Mesenteric fat pad (tissue), 1 donor: Measurements from ENCODE around the gene EXOSC7. TPM values are rescaled to one million over a fixed set of nuclear protein-coding genes. Genes with fewer than 3 reads are reported as not detected.
"Not testable (repeated sequence)": the region's sequence is repeated elsewhere in the genome, so short reads cannot be mapped to it uniquely, and the experiment has no call there.

Experiments
- DNase-seq: peaks from one replicate; pipeline ENCODE4 v3.0.0-alpha.2; 2020; ENCODE audit warnings: low spot score
- total RNA-seq: library from RNA; stranded (reverse); fragmentation: NEBNext Ultra II Directional; extraction: Animal tissue kit (Norgen Biotek cat#: 25700); gene quantifications from one replicate; pipeline ENCODE4 v1.2.1, GENCODE V29; 2021
- donor health status: DM: yes; HTN: yes; CAD: no.

The EXOSC7 gene
- total RNA-seq, 1 donor from 2014 or later, result 35.4 TPM

DNA sequence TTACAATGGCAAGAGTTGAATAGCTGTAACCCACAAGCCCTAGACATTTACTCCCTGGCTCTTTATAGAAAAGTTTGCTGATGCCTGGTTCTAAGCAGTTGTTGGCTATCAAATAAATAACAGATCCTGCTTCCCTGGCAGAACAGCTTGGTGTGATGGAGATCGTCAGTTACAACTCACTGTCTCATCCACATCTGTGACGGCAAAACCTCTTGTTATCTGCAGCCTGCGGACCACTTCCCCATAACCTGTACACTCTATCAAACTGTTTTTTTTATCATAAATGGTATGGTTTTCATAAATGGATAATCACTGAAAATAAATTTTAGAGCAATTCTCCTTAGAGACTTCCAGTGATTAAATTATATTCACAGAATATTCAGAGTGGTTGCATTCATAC, 14.2 kb upstream of the EXOSC7 start:
- no peak for DNase-seq

DNA sequence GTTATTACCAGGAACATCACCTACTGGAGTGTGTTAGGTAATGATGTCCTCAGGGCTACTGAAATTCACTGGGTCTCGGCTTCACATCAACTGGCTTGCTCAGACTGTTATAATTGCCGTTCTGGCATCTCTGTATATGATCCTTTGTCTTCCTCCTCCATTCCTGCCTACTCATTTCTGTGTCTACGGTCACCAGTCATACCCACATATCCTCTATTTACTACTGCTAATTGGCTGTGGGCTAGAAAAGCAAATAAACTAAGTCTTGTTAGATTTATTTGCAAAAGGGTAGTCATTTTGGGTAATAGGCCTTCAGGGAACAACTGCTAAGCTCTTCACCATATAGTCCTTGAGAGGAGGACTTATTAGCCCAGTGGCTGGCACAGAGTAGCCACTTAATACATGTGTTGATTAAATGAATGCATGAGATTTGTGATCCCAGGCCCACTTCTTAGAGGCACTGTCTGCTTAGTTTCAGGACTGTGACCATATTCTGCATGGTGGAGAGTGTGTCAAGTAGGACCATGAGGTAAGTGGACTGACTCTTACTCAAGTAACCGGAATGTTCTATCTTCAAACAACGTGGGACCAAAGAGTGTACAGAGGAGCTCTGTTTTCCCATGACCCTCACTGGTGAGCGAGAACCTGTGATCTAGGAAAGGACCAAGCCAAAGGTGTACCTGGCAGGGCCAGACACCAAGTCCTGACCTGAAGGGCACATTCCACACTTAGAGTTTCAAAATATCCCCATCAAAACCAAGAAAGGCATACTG, 13.2 kb upstream of the EXOSC7 start:
- no peak for DNase-seq

DNA sequence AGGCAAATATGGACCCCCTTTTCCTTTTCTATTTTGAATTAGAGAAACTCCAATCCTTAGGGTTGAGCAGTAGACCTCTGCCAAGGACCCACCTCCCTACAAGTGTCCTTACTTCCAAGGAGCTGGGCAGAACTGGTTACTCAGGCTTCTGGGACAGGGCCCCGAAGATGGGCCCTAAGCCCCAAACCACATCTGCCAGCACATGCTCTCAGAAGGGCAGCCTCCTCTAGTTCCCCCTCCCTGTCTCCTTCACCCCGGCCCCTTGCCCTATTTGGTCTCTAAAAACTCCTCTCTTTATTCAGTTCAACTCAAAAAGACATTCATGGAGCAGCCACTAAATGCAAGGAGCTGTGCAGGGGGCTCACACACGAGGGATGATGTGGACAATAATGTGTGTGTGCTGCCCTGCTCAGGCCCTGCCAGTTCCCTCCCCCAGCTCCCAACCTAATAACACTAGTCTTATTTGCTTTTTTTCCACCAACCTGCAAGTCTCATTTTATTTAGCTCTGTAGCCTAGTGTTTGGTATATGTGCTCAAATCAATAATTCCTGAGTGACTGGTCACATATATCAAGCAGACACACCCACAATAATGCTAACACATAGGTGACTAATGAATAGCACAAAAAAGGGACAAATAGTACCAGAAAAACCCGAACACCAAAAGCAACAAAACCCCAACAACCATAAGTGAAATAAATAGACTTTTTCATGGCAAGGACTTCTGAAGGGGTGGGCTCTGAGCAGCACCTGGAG, 12.3 kb upstream of the EXOSC7 start:
- DNase-seq, result no peak

DNA sequence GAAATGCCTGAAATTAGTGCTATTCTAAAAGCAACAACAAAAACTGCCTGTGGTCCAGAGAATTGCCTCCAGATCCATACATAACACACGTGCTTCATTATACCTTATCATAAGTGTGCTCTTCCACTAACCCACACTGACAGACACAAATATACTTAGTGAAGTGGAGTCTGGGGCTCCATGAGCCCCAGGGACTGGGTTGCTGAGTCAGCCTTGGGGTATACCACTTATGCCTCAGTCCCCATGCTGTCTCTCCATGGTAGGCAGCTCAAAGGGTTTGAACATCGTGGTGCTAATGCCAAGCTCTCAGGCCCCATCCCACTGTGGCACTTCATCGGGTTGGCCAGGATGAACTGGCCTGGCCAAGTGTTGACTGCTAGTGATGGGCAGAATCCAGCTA, 10.9 kb upstream of the EXOSC7 start:
- DNase-seq, result no peak

DNA sequence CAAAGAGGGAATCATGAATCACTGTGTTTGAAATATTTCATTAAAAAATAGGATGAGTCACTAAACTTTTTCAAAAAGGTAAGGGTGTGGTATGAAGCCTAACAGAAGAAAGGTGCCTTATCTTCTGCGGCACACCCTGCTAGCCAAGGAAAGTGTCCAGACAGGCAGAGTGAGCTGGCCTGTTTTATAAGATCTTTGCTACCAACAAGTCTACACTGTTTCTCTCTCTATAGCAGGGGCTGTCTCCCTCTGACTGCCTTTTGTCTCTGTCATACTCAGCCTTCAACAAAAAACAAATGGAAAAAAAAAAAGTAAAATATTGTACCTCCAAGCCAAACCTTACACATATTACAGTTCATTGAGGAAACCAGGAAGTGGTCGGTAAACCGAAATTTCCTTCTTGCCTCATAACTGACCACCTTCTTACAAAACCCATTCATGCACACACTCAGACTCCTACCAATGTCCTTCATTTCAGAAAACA, 9.2 kb upstream of the EXOSC7 start:
- DNase-seq, result no peak

DNA sequence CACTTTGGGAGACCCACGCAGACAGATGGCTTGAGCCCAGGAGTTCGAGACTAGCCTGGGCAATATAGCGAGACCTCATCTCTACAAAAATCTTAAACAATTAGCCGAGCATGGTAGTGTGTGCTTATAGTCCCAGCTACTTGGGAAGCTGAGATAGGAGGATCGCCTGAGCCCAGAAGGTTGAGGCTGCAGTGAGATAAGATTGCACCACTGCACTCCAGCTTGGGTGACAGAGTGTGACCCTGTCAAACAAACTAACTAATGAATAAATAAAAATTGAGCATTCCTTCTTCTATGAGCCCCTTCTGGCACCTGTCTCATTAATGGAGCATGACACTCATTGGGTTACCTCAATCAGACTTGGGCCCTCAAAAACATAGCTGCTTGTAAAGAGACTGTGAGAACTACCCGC, 7.6 kb upstream of the EXOSC7 start:
- no peak for DNase-seq

DNA sequence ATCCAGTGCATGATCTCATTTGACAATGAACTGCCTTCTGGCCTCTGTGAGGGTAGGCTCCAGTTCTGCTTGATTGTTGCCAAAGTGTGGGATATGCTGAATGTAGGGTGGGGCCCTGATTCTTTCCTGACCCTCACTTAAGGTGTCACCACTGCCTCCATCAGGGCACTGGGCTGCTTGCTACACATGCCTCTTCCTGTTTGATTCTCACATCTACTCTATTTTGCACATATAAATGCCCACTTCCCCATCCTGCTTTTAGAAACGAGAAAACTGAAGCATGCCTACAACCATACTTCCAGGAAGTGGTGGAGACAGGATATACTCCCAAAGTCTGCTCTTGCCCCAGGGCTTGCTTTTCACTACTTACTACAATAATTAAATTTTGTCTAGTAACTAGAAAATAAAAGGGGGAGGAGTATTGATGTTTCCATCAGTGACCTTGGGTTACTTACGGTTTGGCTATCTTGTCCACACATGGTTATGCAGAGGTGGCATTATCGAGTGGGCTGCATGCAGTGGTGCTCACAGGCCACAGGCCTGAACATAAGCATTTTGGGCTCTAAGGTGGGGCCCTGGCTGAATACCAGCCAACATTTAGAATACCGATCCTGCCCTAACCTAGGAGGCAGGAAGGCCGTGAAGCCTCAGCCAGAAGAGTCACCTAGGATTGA, 6.8 kb upstream of the EXOSC7 start:
- no peak for DNase-seq

DNA sequence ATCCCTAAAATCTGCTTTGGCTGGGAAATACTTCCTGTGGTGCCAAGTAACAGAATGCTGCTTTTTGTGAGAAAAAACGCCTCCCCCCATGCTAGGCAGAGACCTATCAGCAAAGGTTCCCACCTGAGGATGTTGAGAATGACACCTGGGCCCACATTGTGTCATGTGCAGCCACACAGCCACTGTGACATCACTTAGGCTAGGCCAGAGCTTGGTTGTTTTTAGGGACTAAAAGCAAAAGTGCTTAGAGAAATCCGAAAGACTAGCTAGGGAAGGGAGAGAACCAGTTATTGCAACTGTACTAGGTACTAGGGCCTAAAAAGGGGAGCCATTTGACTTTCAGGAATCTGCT, 6.2 kb upstream of the EXOSC7 start:
- DNase-seq, result no peak

DNA sequence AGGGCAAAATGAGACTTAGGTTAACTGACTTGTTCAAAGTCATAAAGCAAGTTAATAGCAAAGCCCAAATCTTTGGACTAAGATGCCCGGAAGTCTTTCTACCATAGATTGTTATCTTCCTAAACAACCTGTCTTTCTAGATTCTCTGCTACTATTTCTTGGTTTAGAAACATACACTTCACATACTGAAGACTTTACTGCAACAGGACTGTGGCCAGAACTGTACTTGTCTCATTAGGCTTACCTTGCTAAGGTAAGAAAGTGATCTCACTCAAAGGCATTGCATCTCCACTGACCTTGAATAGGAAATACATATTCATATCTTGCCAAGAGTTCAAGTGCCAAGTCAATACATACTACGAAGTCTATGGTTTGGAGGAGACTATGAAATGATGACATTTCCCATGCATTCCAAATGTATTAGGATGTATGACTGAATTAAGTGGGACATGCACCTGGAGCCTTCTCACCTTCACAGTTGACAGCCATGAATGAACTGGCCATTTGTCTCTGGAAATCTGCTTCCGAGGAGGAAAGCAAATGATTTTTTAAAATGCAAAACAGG, 5.0 kb upstream of the EXOSC7 start:
- no peak for DNase-seq

DNA sequence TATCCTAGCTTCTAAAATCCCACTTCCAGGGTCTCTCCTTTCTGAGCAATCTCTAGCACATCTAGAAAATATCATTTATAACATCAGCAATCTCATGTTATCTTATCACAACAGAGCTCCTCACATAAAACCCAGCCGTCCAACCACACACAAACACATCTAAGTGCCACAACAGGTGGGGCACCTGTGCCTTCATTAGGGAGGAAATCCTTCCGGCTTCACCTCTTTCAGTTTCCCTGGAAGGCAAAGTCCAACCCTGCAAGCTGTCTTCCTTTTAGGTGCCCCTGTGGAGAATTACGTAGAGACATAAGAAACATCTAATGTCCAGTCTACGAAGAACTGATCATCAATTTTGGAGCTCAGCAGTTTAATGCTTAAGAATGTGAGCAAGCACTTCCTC, 1.6 kb upstream of the EXOSC7 start:
- no peak for DNase-seq

DNA sequence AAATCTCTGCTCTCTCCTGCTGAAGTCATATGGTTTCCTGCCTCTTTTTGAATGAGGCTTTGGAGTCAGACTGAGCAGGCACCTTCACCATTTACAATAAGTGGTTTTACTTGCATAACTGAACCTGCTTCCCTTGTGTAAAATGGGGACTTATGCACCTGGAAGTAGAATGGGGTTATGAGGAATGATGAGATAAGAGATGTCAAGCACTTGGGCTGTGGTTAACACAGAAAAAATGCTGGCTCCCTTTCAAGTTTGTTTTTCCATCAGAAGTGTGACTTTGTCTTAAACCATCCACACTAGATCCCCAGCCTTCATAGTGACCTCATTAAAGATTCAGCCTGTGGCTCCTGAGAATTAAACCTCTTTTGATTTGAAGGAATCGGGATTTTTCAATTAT, 5.2 kb downstream of the EXOSC7 start:
- no peak for DNase-seq

DNA sequence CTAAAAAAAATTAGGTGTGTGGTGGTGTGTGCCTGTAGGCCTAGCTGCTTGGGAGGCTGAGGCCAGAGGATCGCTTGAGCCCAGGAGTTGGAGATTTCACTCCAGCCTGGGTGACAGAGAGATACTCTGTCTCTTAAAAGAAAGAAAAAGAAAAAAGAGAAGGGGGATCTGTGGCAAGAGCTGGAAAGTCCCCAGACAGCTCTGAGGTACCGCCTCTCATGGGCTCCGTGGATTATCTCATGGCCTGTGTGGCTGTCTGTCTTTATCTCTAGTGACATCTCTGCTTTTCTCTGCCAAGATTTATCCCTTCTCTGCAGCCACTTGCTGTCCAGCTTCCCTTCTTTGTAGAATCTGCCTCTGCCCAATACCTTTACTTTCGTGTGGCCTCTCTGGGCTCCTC, 5.7 kb downstream of the EXOSC7 start:
- DNase-seq, result no peak

DNA sequence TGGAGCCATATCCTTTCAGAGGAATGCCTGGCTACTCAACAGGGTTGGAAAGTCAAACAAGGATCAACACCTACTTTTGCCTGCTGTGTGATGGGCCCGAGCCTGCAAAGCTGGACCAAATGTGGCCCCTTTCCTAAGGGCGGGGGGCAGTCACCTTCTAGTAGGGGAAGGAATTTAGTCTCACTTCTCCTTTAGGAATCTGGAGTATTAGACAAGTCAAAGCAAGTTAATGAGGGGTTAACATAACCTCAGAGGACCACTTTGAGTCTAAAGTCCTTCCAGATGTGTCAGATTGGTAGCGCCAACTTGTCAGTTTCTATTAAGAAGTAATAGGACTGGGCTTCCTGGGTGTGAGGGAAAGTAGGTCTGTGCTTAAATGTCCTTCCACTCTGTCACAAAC, 6.8 kb downstream of the EXOSC7 start:
- DNase-seq, result no peak

DNA sequence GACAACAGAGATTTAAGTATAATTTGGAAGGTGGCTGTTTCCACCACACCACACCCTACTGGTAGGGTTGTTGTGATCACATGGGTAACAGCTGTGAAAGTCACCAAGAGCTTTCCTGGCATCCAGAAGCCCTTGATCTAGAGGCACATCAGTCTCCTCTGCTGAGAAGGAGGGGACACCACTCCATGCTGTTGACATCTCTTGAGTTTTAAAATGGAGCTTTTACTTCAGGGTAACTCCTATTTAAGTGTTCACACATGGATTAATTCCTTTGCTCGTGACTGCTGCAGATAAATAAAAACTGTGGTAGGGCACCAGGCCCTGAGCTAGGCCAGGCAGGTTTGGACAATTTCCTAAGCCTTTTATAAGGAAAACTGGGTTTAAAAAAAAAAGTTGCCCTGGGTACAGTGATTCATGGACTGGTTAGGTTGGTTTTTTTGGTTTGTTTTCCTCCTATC, 7.5 kb downstream of the EXOSC7 start:
- DNase-seq, result no peak

DNA sequence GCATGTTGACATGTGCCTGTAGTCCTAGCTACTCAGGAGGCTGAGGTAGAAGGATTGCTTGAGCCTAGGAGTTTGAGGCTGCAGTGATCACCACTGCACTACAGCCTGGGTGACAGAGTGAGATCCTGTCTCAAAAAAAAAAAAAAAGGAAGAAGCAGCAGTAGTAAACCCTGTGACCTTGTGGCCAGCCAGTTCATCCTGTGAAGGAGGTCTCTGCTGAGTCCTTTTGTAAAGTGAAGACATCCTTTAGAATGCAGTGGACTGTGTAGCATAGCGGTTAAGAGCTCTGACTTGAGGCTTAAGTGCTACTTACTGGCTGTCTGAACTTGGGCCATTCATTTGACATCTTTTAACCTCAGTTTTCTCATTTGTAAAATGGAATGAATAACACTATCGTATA, 8.3 kb downstream of the EXOSC7 start:
- DNase-seq, result no peak

DNA sequence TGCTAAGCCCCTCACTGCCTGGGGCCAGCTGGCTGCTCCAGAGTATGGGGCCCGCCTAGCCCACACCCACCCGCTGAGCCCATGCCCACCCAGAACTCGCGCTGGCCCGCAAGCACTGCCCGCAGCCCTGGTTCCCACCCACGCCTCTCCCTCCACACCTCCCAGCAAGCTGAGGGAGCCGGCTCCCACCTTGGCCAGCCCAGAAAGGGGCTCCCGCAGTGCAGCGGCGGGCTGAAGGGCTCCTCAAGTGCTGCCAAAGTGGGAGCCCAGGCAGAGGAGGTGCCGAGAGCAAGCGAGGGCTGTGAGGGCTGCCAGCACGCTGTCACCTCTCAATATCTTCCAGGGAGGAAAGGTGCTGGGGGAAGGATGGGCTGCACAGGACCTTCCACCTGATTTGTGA, 10.3 kb downstream of the EXOSC7 start:
- not testable (repeated sequence) for DNase-seq

DNA sequence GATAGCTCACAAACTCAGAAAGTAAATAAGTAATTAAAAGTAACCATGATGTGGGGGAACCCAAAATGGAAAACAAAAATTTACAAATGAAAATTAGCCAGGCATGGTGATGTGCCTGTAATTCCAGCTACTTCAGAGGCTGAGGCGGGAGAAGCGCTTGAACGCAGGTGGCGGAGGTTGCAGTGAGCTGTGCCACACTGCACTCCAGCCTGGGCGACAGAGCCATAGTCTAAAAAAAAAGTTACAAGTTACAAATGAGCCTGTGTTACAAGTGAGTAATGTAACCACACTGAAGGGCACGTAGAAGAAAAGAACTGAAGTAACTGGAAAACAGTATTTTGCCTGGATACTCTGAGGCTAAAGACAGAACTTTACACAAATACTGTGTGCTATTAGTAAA, 11.3 kb downstream of the EXOSC7 start:
- no peak for DNase-seq

DNA sequence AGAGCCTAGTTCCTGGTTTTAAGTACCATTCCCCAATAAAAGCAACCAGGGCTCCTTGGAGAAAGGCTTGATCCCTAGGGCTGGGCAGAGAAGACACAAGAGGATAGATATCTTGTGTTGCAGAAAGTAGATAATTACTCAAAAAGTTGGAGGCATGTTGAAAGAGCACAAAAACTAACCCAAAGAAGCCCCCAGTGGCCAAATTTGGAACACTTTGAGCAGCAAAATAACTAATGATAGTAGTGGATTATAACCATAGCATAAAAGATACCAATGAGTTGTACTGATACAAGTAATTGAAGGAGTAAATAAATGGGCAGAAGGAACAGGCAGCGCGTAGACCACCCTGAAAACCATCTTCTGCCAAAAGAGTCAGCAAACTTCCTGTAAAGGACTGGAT, 12.0 kb downstream of the EXOSC7 start:
- no peak for DNase-seq

DNA sequence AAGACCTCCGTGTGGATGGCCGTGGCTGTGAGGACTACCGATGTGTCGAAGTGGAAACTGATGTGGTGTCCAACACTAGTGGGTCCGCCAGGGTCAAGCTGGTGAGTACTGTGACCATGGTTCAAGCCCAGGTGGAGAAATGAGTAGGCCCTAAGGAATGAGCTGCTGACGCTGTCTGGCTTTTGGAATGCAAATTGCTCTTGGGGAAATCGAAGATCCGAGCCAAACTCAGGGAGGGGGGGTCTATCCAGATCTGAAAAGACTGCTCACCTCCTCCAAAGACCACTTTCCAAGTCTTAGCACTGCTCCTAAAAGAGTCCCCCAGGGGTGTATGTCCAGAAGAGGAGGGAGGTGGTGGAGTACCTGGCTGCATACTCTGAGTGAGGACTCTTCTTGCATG, 13.1 kb downstream of the EXOSC7 start:
- DNase-seq, result no peak

DNA sequence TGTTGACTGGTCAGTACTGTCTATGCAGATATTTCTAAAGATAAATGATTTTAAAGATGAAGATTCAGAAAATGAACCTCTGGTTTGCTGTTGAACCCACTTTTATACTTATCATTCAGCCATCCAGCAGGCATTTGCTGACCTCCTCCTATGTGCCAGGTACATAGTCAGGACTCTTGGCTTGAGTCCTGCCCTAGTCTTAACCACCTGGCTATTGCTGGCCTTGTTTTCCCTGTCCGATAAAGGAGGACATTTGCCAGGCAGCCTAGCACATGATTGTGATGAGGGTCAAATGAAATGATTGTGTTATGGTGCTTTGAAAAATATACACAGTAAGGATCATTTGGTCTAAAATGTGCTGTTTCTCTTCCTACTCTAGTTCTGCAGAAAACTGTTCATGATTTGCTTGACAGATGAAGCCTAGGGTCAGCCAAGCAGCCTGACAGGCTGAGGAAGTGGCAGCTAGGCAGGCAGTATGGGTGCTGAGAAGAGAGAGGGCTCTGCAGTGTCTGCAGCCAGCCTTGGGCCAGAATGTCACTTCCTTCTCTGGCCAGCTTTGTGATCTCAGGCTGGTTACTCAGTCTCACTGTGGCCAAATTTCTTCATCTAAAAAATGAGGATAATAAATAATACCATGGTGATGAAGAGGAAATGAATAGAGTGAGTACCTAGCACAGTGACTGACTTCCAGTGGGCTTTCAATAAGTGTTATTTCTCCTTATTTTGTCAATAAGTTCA, 13.8 kb downstream of the EXOSC7 start:
- DNase-seq, result no peak

DNA sequence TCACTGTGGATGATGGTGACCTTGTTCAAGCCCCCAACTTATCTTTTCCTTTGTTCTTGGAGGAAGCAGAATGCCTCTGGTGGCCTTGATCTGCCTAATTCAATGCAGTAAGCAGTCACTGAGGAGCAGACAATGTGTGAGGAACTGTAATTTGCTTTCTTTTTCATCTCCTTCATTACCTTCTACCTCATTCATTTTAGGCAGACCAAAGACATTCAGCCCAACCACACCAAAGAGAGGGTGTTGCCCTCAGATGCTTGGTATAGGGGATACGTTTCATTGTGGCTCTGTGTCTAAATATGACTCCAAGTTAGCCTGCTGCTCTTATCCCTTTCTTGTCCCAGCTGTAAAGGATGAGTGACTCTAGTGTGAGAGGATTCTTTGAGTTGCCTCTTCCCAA, 15.3 kb downstream of the EXOSC7 start:
- DNase-seq, result no peak
